Ovary (tissue), 9 donors: Measurements from ENCODE around the gene CD70. TPM values are rescaled to one million over a fixed set of nuclear protein-coding genes. Genes with fewer than 3 reads are reported as not detected.
"Not testable (repeated sequence)": the region's sequence is repeated elsewhere in the genome, so short reads cannot be mapped to it uniquely, and the experiment has no call there.

Experiments used
- DNase-seq, 5 donors: peaks; one replicate each; pipeline ENCODE4 v3.0.0-alpha.2; 2019 to 2020
- H3K27ac ChIP-seq, 2 donors: fragments of 200-600 bp; one replicate each; pipeline versions ENCODE4 v1.5.1 to v1.8.0; 2019 to 2022
- H3K27me3 ChIP-seq: fragments of 200-600 bp; one replicate; pipeline ENCODE4 v1.8.0; 2022
- H3K36me3 ChIP-seq: fragments of 200-600 bp; sonication (generic); one replicate; pipeline ENCODE4 v1.5.1; 2019
- H3K4me1 ChIP-seq: one replicate; pipeline ENCODE4 v1.8.1; 2013; ENCODE audit warnings: mild to moderate bottlenecking, moderate library complexity; ENCODE audit not compliant: insufficient read depth
- H3K4me3 ChIP-seq: fragments of 200-600 bp; sonication (generic); one replicate; pipeline ENCODE4 v1.5.1; 2017
- H3K9me3 ChIP-seq, 2 donors: fragments of 200-600 bp in 1 of 2; sonication (generic) in 1 of 2; one replicate each; pipeline versions ENCODE4 v1.5.1 to v1.8.1; 2013 to 2019; ENCODE audit warnings: mild to moderate bottlenecking in 1 of 2, moderate library complexity in 1 of 2
- EP300 ChIP-seq: sonication (generic); formaldehyde crosslinking; IDR thresholded peaks from one replicate; pipeline ENCODE4 v1.6.1; 2017; ENCODE audit warnings: antibody characterized with exemption
- POLR2A ChIP-seq: fragments of 450-650 bp; IDR thresholded peaks from one replicate; pipeline ENCODE4 v1.6.1; 2017; ENCODE audit warnings: antibody characterized with exemption, mild to moderate bottlenecking, moderate library complexity
- WGBS, 3 donors: extraction: QIAGEN DNeasy Blood & Tissue Kit in 1 of 3; methylation state at CpG; one replicate each; pipeline versions ENCODE4 v1.1.5 to v1.1.7; 2013 to 2017; 5-methylcytosine and 5-hydroxymethylcytosine counted together
- intact Hi-C, 4 donors: fragments of 100-400 bp; cut with DNase I; formaldehyde crosslinking; loops; one replicate each; pipeline versions ENCODE4 v1.11.0 to v1.15.1; 2022 to 2023
- polyA plus RNA-seq, 2 donors: library from polyadenylated mRNA; stranded (reverse); fragments of 200-250 nt in 1 of 2; fragments of 350-450 nt in 1 of 2; fragmentation: Illumina TruSeq in 1 of 2; extraction: RNeasy Lipid Tissue Mini Kit (QIAGEN cat#74804) in 1 of 2; gene quantifications; one replicate each; pipeline ENCODE4 v1.2.3, GENCODE V29; 2013 to 2014
- total RNA-seq, 7 donors: library from RNA; depleted of rRNA in 2 of 7; stranded (reverse); fragments of >200 nt in 2 of 7; fragmentation: NEBNext Ultra II Directional in 3 of 7; extraction: Animal tissue kit (Norgen Biotek cat#: 25700) in 3 of 7; gene quantifications; one replicate each; pipeline versions ENCODE4 v1.1.0 to v1.2.4, GENCODE V29; 2016 to 2023
- TF ChIP-seq, protein P1 (sequence below), 3 donors: fragments of 450-650 bp in 2 of 3; fragments of 200-600 bp in 1 of 3; IDR thresholded peaks; one replicate each; pipeline versions ENCODE4 v1.5.1 to v1.8.0; 2016 to 2022; ENCODE audit warnings: antibody characterized with exemption in 3 of 3, mild to moderate bottlenecking in 1 of 3
- donor health status: DM: no; HTN: no; CAD: no; lungs with moderate emphysema.
- donor health status: DM: no; HTN: no; CAD: no.
- donor health status: Bipolar disorder and iron deficiency.
- donor health status: DM: yes; HTN: yes; CAD: no.
- donor health status: DM: no; HTN: no; CAD: no.
- donor health status: DM: yes; HTN: yes; CAD: no.

CD70 gene
- total and polyA plus RNA-seq, 9 donors: 0.31 TPM; not detected in 8

DNA sequence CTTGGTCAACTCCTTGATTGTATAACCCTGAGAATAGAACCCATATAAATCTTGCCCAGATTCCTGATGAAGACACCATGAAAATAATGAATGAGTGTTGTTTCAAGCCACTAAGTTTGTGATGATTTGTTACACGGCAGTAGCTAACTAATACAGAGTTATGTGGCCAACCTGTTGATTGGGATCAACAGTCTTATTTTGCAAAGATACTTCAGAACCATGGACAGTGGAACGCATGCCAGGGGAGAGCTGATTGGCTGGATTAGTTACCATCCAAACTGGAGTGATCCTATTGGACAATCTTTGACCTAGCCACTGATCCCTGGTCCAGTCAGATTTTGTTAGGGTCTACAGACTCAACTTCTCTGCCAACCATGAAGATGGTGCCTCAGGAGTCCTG lies 26.6 kb downstream of the CD70 start:
- Histone ChIP-seq H3K27ac (no peak overlapping the region), H3K4me1 (no peaks in the 10 kb centered on the region), H3K36me3 (no peaks in the 10 kb centered on the region), H3K9me3 (peaks cover 0 to 3% of the 10 kb centered on the region in 2 donors), H3K4me3 (no peak overlapping the region), H3K27me3 (no peaks in the 10 kb centered on the region)
- WGBS, 3 donors: 54 to 69% (median 66%) methylated on average over 2 of the region's 2 CpGs
- TF ChIP-seq, protein P1, sequence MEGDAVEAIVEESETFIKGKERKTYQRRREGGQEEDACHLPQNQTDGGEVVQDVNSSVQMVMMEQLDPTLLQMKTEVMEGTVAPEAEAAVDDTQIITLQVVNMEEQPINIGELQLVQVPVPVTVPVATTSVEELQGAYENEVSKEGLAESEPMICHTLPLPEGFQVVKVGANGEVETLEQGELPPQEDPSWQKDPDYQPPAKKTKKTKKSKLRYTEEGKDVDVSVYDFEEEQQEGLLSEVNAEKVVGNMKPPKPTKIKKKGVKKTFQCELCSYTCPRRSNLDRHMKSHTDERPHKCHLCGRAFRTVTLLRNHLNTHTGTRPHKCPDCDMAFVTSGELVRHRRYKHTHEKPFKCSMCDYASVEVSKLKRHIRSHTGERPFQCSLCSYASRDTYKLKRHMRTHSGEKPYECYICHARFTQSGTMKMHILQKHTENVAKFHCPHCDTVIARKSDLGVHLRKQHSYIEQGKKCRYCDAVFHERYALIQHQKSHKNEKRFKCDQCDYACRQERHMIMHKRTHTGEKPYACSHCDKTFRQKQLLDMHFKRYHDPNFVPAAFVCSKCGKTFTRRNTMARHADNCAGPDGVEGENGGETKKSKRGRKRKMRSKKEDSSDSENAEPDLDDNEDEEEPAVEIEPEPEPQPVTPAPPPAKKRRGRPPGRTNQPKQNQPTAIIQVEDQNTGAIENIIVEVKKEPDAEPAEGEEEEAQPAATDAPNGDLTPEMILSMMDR (IDR thresholded peaks at IDR 0.05): no peak
- TF ChIP-seq POLR2A: no peak
- no peak for TF ChIP-seq EP300
- intact Hi-C loops: no loop called here
- DNase-seq: no peak

DNA sequence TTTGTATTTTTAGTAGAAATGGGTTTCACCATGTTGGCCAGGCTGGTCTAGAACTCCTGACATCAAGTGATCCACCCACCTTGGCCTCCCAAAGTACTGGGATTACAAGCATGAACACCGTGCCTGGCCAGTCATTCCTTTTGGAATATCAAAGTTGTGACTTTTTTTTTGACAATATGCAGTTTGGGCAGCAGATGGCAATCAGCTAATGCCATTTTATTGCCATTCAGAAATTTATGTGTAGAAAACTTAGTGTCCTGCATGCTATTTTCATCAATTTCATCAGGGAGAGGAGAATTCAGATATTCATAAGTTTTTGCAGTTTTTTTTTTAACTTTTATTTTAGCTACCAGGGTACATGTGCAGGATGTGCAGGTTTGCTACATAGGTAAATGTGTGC lies 28.5 kb downstream of the CD70 start:
- H3K9me3 ChIP-seq, DNase-seq, H3K4me3 ChIP-seq, H3K27ac ChIP-seq, H3K4me1 ChIP-seq, H3K27me3 ChIP-seq, intact Hi-C loops, H3K36me3 ChIP-seq: not testable (repeated sequence)
- 48 to 58% (median 52%) methylated on average over 1 of the region's 1 CpG for WGBS, 3 donors

DNA sequence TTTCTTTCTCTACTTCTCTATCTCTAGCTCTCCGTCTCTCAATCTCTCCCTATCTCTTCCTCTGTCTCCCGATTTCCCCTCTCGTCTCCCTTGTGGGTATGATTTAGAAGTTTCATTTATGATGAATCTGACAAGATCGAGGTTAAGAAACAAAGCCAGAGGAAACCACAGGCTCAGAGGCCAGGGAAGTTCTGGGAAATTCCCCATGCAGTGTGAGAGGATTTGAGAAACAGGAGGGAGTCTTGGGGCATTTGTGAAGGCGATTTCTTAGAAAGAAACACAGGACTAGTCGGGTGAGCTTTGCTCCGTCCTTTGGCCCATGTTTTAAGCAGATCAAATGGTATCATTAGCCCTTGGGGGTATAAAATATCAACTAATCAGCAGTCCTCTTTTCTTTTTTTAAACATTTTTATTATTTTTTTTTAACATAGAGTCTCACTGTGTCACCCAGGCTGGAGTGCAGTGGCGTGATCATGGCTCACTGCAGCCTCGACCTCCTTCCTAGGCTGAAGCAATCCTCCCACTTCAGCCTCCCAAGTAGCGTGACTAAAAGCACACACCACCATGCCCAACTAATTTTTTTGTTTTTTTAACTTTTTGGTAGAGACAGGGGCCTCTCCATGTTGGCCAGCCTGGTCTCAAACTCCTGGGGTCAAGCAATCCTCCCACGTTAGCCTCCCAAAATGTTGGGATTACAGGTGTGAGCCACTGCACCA lies 34.3 kb downstream of the CD70 start:
- no peak for DNase-seq
- WGBS, 3 donors: 58 to 67% (median 58%) methylated on average over 11 of the region's 11 CpGs
- no peak overlapping the region for H3K27ac ChIP-seq
- H3K4me1 ChIP-seq: no peaks in the 10 kb centered on the region
- TF ChIP-seq POLR2A (no peak), EP300 (no peak)
- TF ChIP-seq, protein P1 (IDR thresholded peaks at IDR 0.05): no peak
- no peaks in the 10 kb centered on the region for H3K36me3 ChIP-seq
- no peaks in the 10 kb centered on the region for H3K9me3 ChIP-seq
- intact Hi-C loops: no loop called here
- no peak overlapping the region for H3K4me3 ChIP-seq
- H3K27me3 ChIP-seq: no peaks in the 10 kb centered on the region

DNA sequence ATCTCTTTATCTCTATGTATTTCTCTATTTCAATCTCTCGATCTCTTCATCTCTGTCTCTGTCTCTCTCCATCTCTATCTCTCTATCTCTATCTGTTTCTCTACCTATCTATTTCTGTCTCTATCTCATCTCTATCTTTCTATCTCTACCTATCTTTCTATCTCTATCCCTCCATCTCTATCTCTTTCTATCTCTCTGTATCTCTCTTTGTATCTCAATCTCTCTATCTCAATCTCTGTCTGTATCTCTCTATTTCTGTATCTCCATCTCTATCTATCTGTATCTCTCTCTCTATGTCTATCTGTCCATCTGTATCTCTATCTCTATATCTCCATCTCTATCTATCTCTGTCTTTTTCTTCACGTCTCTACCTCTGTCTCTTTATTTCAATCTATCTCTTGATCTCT lies 34.9 kb downstream of the CD70 start:
- H3K36me3 ChIP-seq: no peaks in the 10 kb centered on the region
- H3K27me3 ChIP-seq: no peaks in the 10 kb centered on the region
- no peak overlapping the region for H3K4me3 ChIP-seq
- intact Hi-C loops: no loop called here
- TF ChIP-seq EP300 (no peak), POLR2A (no peak)
- TF ChIP-seq, protein P1 (IDR thresholded peaks at IDR 0.05): no peak
- WGBS, 3 donors: 86 to 91% (median 86%) methylated on average over 2 of the region's 2 CpGs
- no peaks in the 10 kb centered on the region for H3K4me1 ChIP-seq
- no peak overlapping the region for H3K27ac ChIP-seq
- DNase-seq: no peak
- H3K9me3 ChIP-seq: no peaks in the 10 kb centered on the region

DNA sequence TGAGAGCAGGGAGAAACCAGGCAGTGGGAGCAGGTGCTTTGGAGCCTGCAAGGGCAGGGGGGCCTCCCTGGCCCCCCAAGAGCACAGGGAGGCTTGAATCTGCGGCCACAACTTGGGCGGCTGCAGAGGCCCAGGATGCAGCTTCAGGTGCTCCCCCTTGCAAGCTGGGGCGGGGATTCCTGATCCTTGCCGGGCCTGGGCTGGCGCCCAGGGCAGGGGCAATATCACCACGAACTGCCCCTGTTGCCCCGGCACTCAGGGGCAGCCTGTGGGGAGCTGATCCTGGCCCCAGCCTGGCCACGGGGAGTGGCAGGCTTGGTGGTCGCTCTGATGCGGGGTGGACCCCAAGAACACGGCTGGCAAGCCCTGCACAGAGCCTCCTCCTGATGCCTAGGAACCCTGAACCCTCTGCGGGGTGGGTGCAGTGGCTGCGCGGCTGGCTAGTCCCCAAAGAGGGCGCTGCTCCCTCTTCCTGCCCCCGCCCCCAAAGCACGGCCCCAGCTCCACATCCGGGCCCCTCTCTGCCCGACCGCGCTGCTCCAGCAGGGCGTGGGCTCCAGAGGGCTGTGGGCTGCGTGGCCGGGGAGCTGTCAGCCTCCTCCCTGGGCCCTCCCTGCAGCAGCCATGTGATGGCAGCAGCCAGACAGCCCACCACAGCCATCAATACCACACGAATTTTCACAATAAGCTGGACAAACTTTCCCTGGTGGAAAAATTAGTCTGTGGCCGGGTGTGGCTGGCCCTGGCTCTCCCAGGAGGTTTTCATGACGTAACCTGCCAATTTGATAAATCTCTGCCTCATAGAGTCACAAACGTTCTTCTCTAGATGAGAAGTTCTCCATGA lies 39.1 kb downstream of the CD70 start:
- DNase-seq: no peak
- 32 to 38% (median 37%) methylated on average over 19 to 28 of the region's 28 CpGs for WGBS, 3 donors
- TF ChIP-seq, protein P1 (IDR thresholded peaks at IDR 0.05): no peak
- TF ChIP-seq EP300 (no peak), POLR2A (no peak)

More for the DNA sequence above, 39.1 kb downstream of the CD70 start:
- intact Hi-C loops: no loop called here
- H3K4me1 ChIP-seq: no peaks in the 10 kb centered on the region
- H3K36me3 ChIP-seq: no peaks in the 10 kb centered on the region
- H3K9me3 ChIP-seq: peaks cover 0 to 5% of the 10 kb centered on the region in 2 donors
- no peak overlapping the region for H3K27ac ChIP-seq
- H3K27me3 ChIP-seq: no peaks in the 10 kb centered on the region
- no peak overlapping the region for H3K4me3 ChIP-seq
